ENCODE measurements around the gene IL12A. TPM values are rescaled to one million over a fixed set of nuclear protein-coding genes. Genes with fewer than 3 reads are reported as not detected.

The IL12A gene
- total RNA-seq, 4 donors from 2014 or later, result 0.73 TPM; not detected in 3

DNA sequence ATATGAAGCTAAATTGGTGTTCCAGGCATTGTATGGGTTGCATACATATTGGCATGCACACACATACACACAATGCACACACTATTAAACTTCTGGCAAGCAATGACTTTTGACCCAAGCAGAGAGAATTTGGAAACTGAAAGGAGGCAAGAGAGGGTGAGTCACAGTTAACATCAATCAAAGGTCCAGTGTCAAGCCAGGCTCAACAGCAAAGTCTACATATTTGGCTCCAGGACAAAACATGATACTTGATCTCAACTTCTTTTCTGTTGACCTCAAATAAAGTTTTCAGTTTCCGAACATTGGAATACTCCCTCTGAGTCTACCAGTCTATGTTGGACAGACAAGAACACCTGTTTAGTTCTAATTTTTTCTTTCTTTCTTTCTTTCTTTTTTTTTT, 28.3 kb downstream of the IL12A start:
- intact Hi-C loops (cut with DNase I; ENCODE audit: low total_unique reads), result no loop called here
- no peak overlapping the region for H3K4me3 ChIP-seq
- H3K9me3 ChIP-seq, result no peaks in the 10 kb centered on the region
- TF ChIP-seq POLR2A (IDR thresholded peaks at IDR 0.05), result no peak
- TF ChIP-seq, protein P1, sequence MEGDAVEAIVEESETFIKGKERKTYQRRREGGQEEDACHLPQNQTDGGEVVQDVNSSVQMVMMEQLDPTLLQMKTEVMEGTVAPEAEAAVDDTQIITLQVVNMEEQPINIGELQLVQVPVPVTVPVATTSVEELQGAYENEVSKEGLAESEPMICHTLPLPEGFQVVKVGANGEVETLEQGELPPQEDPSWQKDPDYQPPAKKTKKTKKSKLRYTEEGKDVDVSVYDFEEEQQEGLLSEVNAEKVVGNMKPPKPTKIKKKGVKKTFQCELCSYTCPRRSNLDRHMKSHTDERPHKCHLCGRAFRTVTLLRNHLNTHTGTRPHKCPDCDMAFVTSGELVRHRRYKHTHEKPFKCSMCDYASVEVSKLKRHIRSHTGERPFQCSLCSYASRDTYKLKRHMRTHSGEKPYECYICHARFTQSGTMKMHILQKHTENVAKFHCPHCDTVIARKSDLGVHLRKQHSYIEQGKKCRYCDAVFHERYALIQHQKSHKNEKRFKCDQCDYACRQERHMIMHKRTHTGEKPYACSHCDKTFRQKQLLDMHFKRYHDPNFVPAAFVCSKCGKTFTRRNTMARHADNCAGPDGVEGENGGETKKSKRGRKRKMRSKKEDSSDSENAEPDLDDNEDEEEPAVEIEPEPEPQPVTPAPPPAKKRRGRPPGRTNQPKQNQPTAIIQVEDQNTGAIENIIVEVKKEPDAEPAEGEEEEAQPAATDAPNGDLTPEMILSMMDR (IDR thresholded peaks at IDR 0.05), result no peak
- H3K27me3 ChIP-seq, result no peaks in the 10 kb centered on the region
- DNase-seq, result no peak
- H3K4me1 ChIP-seq, result no peaks in the 10 kb centered on the region
- H3K36me3 ChIP-seq, result no peaks in the 10 kb centered on the region
- no peak overlapping the region for H3K27ac ChIP-seq

DNA sequence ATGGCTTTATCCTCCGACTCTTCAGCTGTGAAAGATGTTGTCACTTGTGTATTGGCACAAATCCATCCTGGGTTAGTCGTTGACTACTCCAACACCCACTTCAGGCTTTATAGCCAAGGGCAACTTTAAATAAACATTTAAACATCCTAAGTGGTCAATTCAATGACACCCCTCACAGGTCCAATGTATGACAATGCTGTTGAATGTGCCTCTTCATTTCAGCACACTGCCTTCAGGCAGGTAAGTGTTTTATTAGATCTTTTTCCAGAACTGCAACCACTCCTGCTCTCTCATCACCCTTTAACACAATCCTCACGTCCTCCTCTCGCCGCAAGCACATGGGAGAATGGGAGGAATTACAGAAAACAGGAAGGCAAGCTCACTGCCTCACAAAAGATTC, 30.3 kb downstream of the IL12A start:
- Histone ChIP-seq H3K9me3 (no peaks in the 10 kb centered on the region), H3K36me3 (no peaks in the 10 kb centered on the region), H3K27ac (no peak overlapping the region), H3K4me3 (no peak overlapping the region), H3K4me1 (no peaks in the 10 kb centered on the region), H3K27me3 (no peaks in the 10 kb centered on the region)
- intact Hi-C loops (cut with DNase I; ENCODE audit: low total_unique reads), result no loop called here
- no peak for DNase-seq
- no peak for TF ChIP-seq POLR2A (IDR thresholded peaks at IDR 0.05)
- TF ChIP-seq, protein P1 (IDR thresholded peaks at IDR 0.05), result no peak

DNA sequence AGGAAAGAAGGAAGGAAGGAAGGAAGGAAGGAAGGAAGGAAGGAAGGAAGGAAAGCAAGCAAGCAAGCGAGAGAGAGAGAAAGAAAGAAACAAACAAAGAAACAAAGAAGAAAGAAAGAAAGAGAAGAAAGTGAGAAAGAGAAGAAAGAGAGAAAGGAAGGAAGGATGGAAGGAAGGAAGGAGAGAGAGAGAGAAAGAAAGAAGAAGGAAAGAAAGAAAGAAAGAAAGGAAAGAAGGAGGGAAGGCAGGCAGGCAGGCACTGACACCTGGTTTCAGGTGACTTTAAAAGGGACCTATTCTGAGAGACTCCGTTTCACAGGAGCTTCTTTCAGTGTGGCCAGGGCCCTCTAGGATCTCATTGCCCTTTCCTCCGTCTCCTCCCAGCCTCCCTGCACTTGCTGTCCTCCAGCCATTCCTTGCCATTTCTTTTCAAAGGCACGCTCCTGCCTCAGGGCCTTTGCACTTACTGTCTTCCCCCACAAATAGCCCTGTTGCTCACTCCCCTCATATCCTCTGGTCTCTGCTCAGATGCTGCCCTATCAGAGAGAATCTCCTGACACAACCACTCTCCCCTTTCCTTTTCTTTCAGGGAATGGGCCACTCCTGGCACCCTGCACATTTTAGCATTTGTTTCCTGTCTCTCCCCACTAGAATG, 31.5 kb downstream of the IL12A start:
- H3K4me3 ChIP-seq, result no peak overlapping the region
- no peaks in the 10 kb centered on the region for H3K27me3 ChIP-seq
- no peak overlapping the region for H3K27ac ChIP-seq
- DNase-seq, result no peak
- H3K36me3 ChIP-seq, result no peaks in the 10 kb centered on the region
- H3K9me3 ChIP-seq, result no peaks in the 10 kb centered on the region
- H3K4me1 ChIP-seq, result no peaks in the 10 kb centered on the region
- TF ChIP-seq POLR2A (IDR thresholded peaks at IDR 0.05), result no peak
- TF ChIP-seq, protein P1 (IDR thresholded peaks at IDR 0.05), result no peak
- intact Hi-C loops (cut with DNase I; ENCODE audit: low total_unique reads), result no loop called here

DNA sequence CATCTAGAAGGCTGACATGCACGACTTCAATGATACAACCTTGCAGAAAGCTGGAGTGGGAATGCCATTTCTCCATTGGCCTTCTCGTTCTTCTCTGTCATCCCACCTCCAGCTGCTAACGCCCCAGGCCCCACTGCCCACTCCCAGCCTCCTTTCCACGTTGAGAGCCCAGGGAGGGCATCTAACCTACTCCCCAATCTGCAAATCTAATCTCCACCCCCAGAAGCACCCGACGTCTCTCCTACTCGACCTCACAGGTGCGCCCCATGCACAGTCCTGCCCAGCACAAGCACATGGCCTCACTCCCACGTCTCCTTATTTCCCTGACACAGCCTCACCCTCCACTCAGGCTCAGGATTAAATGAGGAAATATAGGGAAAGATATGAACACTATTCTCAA, 33.4 kb downstream of the IL12A start:
- H3K27ac ChIP-seq, result no peak overlapping the region
- no peaks in the 10 kb centered on the region for H3K4me1 ChIP-seq
- intact Hi-C loops (cut with DNase I; ENCODE audit: low total_unique reads), result no loop called here
- H3K27me3 ChIP-seq, result no peaks in the 10 kb centered on the region
- no peak for DNase-seq
- H3K4me3 ChIP-seq, result no peak overlapping the region
- H3K36me3 ChIP-seq, result no peaks in the 10 kb centered on the region
- no peaks in the 10 kb centered on the region for H3K9me3 ChIP-seq
- TF ChIP-seq, protein P1 (IDR thresholded peaks at IDR 0.05), result no peak
- no peak for TF ChIP-seq POLR2A (IDR thresholded peaks at IDR 0.05)

DNA sequence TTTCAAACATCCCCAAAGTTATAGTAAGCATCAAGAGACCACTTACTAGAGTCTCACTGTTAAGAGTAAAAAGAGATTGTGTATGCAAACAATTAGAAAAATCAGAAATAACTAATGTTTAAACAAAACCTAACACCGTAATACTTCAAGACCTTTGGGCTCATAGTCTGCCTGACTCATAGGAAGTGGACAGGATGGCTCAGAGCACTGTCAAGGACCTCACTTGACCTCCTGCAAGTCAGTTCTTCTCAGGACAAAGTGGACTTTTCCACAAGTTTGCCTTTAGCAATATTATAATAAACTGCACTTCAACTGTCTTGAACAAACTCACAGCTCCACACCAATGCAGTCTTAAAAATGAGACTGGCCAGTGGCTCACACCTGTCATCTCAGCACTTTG, 34.8 kb downstream of the IL12A start:
- H3K4me1 ChIP-seq, result no peaks in the 10 kb centered on the region
- TF ChIP-seq POLR2A (IDR thresholded peaks at IDR 0.05), result no peak
- TF ChIP-seq, protein P1 (IDR thresholded peaks at IDR 0.05), result no peak
- no peak overlapping the region for H3K27ac ChIP-seq
- no peaks in the 10 kb centered on the region for H3K27me3 ChIP-seq
- intact Hi-C loops (cut with DNase I; ENCODE audit: low total_unique reads), result no loop called here
- H3K36me3 ChIP-seq, result no peaks in the 10 kb centered on the region
- DNase-seq, result no peak
- H3K4me3 ChIP-seq, result no peak overlapping the region
- H3K9me3 ChIP-seq, result no peaks in the 10 kb centered on the region
